GM19328 (cell line): ENCODE results near the gene RASGRP2.

ENCODE experiments used
- ATAC-seq: cut with Tn5 transposase; IDR thresholded peaks from one replicate; pipeline ENCODE4 v1.9.1; 2021; ENCODE audit warnings: mild to moderate bottlenecking, moderate library complexity; ENCODE audit not compliant: unreplicated experiment

The RASGRP2 gene

GRCh38 chr11:64742087-64742888 lies 1.7 kb downstream of the RASGRP2 start:
- no peak for ATAC-seq

DNA sequence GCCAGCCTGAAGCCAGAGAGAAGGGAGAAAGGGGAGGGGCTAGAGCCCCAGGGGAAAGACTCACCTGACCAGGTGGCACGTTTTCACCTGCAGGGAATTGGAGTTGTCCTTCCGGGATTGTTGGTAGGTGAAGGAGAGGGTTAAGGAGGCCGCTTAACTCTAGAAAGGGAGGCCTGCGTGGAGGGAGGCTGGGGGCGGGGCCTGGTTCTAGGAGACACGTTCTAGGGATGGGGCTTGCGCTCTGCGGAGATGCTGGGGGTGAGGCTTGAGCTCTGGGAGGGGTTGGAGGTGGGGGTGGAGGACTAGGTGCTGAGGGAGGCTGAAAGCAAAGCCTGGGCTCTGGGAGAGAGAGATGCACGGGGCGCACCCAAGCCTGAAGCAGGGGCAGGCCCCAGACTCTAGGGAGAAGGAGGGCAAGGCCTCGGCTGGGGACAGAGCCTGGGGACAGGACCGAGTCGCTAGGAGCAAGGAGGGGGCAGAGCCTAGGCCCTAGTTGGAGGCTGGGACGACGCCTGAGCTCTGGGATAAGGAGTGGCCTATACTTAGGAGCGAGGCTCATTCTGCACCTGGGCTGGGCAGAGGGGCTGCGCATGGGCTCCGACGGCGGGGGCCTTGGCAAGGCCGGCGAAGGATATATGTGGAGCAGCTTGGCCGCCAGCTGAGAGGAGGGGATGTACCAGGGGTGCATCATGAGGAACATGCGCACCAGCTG lies 2.4 kb downstream of the RASGRP2 start:
- no peak for ATAC-seq

DNA sequence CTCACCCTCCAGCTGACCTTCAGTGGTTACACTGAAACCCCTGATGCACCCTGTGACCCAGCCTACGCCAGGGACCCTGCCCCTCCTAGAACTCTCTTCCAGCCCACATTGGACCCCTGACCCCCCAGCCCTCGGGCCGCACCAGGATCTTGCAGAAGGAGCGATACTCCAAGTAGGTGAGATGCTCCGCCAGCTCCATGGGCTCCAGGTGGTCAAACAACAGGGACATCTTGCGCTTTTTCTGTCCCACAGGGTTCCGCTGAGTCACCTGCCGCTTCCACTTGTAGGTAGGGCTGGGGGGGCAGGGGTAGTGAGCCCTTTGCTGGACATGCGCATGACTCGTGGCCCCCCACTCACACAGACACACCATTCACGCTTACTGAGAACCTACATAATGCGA lies 4.1 kb downstream of the RASGRP2 start:
- ATAC-seq, result no peak

DNA sequence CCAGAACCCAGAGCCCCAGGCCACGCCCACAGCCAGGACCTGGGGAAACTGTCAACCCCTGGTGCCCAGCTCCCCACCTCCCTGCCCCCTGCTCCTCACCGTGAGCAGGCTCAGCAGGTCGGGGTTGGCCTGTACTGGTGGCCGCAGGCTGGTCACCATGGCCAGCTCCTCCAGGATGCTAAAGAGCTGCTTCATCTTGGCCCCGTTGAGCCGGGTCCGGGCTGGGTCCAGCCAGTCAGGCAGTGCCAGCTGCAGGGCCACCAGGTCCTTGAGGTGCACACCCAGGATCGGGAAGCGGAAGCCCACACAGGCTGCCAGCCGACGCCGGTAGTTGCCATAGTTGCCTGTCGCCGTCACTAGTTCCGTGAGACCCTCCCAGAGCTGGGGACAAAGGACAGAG lies 7.3 kb downstream of the RASGRP2 start:
- no peak for ATAC-seq

GRCh38 chr11:64735725-64736259 lies 8.2 kb downstream of the RASGRP2 start:
- no peak for ATAC-seq

- no peak for ATAC-seq
These were observed 8.9 kb downstream of the RASGRP2 start for GRCh38 chr11:64734811-64735724.

- no peak for ATAC-seq
These were observed 12.3 kb downstream of the RASGRP2 start for GRCh38 chr11:64731601-64732000.

GRCh38 chr11:64729851-64730382 lies 14.0 kb downstream of the RASGRP2 start:
- no peak for ATAC-seq

GRCh38 chr11:64728757-64729365 lies 15.1 kb downstream of the RASGRP2 start:
- no peak for ATAC-seq

DNA sequence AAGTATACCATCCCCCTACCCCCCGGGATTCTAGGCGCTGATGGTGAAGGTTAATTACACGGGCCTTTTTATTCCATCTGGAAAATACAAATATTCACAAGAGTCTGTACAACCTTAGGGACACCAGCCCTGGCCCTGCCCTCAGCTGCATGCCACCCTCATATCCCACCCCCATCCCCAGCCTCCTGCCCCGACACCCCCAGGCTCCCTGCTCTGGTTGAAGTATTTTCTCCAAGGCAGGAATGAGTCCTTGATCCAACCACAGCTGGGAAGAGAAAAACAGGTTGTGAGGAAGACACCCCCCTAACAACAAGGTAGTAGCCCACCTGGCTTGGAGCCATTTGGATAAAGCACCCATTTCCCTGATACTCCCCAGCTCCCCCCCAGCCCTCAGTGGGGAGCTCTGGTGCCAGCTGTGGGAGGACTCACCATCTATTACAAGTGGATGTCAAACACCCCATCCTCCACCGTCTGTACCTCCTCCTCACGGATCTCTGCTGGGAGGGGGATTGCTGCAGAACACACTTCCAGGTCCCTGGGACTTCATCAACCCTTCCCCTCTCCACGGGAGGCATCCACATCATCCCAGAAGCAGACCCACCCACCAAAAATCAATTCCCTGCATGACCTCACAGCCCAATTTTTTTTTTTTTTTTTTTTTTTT lies 16.9 kb downstream of the RASGRP2 start:
- no peak for ATAC-seq

- ATAC-seq, result no peak
These were observed 17.7 kb downstream of the RASGRP2 start for GRCh38 chr11:64726211-64726641.

DNA sequence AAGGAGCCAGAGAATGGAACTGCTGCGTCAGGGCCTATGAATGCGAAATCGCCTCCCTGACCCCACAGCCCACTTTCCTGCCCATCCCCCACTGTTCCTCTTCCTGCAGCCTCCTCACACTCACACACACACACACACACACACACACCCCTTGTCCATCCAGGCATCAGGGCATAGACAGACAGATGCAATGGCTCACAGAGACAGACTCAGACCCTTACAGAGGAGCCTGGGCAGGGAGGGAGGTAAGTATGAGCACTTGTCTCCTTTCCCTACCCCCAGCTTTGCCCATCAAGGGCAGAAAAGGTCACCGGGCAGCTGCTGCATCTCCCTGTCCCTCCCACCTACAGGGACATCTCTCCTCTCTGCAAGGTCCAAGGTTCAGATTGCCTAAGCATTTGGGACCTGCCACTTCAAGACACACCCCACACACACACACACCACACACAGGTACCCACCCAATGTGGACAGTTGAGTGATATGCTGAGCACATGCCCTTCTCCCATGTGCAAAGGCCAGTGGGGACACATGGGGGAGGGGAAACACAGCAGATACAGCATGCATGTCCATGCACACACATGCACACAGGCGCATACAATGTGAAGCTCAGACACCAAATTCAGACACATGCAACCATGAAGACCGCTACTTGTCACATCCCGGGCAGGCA lies 18.9 kb downstream of the RASGRP2 start:
- no peak for ATAC-seq

GRCh38 chr11:64723907-64724862 lies 19.8 kb downstream of the RASGRP2 start:
- ATAC-seq, result no peak

GRCh38 chr11:64723117-64723906 lies 20.6 kb downstream of the RASGRP2 start, which contains the start of gene NRXN2:
NRXN2 (minus strand) TSS chr11:64723197; CDS start chr11:64713699, 9,498 bp downstream.
- peak; percentile 76 for ATAC-seq

DNA sequence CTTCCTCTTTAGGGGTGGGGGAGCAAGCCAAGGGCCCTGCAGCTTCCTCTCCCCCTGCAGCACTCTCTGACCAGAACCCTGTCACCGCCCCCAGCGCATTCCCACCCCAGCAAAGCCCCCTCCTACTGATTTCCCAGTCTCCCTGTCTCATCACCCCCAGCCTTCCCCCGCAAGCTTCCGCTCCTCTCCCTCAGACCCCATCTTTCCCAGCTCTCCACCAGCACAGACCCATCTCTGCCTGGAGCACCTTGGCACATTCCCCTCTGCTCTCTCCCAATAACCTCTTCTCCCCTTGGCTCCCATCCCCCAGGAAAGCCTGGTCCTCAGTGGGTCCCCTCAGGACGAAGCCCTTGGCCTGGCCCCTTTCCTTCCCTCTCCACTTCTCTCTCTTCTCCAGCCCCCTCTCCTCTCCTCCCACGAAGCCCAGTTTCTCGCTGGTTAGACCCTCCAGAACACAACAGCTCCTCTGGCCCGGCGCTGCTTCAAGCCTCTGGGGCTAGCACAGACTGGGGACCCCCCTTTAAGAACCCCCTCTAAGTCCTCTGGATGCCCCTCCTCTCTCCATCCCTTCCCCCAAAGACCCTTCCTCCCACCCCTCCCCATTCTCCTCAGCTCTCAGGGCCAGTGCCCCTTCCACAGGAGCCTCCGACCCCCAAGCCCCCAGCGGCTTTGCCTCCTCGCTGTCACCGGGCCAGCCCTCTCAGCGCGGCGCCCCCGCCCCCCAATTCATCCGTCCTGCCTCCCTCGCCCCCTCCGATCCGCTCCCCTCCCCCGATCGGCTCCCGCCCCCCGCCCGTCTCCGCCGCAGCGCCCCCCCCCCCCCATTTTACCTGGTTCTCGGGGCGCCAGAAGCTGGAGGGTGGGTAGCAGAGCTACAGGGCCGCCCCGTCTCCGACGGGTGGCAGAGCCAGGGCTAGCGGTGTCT lies 21.5 kb downstream of the RASGRP2 start:
- no peak for ATAC-seq

- ATAC-seq, result no peak
These were observed 22.6 kb downstream of the RASGRP2 start for GRCh38 chr11:64721359-64721699.
